Astrocyte (in vitro differentiated cells and primary cell): ENCODE results near the gene PNPLA7.

Source experiments
- CTCF ChIP-seq: IDR thresholded peaks from 2 replicates; pipeline ENCODE4 v1.5.1; 2011; ENCODE audit warnings: low read depth, mild to moderate bottlenecking, inconsistent platforms, low read length, moderate library complexity; ENCODE audit not compliant: insufficient read depth
- EZH2 ChIP-seq: IDR thresholded peaks from 2 replicates; pipeline ENCODE4 v1.6.1; 2012; ENCODE audit warnings: mild to moderate bottlenecking, low read length, inconsistent platforms; ENCODE audit not compliant: insufficient read depth

GRCh38 chr9:137575716-137576411, 25.7 kb upstream of the PNPLA7 start:
- no peak for TF ChIP-seq CTCF
- TF ChIP-seq EZH2: no peak
